Psoas muscle (tissue), 8 donors: ENCODE data around the gene PIGBOS1. TPM values are rescaled to one million over a fixed set of nuclear protein-coding genes. Genes with fewer than 3 reads are reported as not detected.

ENCODE experiments used
- ATAC-seq, 4 donors: fragments of 200-7000 bp; cut with Tn5 transposase; one replicate each; pipeline ENCODE4 v1.9.1; 2020; ENCODE audit warnings: moderate library complexity in 3 of 4, mild to moderate bottlenecking in 2 of 4
- DNase-seq, 2 donors: peaks; one replicate each; pipeline ENCODE4 v3.0.0-alpha.2; 2020
- H3K27ac ChIP-seq: fragments of 200-600 bp; one replicate; pipeline ENCODE4 v1.8.0; 2022
- H3K27me3 ChIP-seq, 3 donors: fragments of 200-600 bp in 1 of 3; one replicate each; pipeline versions ENCODE4 v1.6.1 to v1.8.0; 2013 to 2022; ENCODE audit warnings: low read length in 2 of 3, mild to moderate bottlenecking in 2 of 3, moderate library complexity in 1 of 3; ENCODE audit not compliant: insufficient read depth in 3 of 3
- H3K36me3 ChIP-seq, 2 donors: fragments of 200-600 bp in 1 of 2; one replicate each; pipeline versions ENCODE4 v1.6.1 to v1.8.0; 2013 to 2022; ENCODE audit warnings: low read depth in 1 of 2, mild to moderate bottlenecking in 1 of 2, moderate library complexity in 1 of 2; ENCODE audit not compliant: insufficient read depth in 1 of 2
- H3K4me1 ChIP-seq: fragments of 200-600 bp; one replicate; pipeline ENCODE4 v1.8.0; 2022
- H3K4me3 ChIP-seq: fragments of 200-600 bp; one replicate; pipeline ENCODE4 v1.8.0; 2022; ENCODE audit warnings: mild to moderate bottlenecking
- H3K9me3 ChIP-seq: fragments of 200-600 bp; one replicate; pipeline ENCODE4 v1.8.0; 2022
- whole genome bisulfite sequencing, 3 donors: extraction: QIAGEN DNeasy Blood & Tissue Kit; methylation state at CpG; one replicate each; pipeline versions ENCODE4 v1.1.6 to v1.1.7; 2013; 5-methylcytosine and 5-hydroxymethylcytosine counted together
- intact Hi-C, 2 donors: fragments of 100-400 bp; cut with DNase I; formaldehyde crosslinking; loops; one replicate each; pipeline versions ENCODE4 v1.11.0 to v1.14.2; 2022
- long read RNA-seq, 2 donors: library from polyadenylated mRNA; unstranded; transcript quantifications; one replicate each; pipeline ENCODE4 v2.0.0, GENCODE V29; 2021
- polyA plus RNA-seq, 3 donors: library from polyadenylated mRNA; stranded (reverse); fragments of 200-250 nt; gene quantifications; one replicate each; pipeline ENCODE4 v1.2.3, GENCODE V29; 2013
- total RNA-seq, 4 donors: library from RNA; stranded (reverse); fragmentation: NEBNext Ultra II Directional in 2 of 4; extraction: Animal tissue kit (Norgen Biotek cat#: 25700) in 2 of 4; gene quantifications; one replicate each; pipeline versions ENCODE4 v1.2.1 to v1.2.4, GENCODE V29; 2021 to 2023
- TF ChIP-seq, protein P1 (sequence below): fragments of 200-600 bp; IDR thresholded peaks from one replicate; pipeline ENCODE4 v1.8.0; 2022; ENCODE audit warnings: antibody characterized with exemption
- donor health status: healthy with polysubstance abuse.
- donor health status: DM: no; HTN: no; CAD: no; lungs with moderate emphysema.
- donor health status: Bipolar disorder and iron deficiency.
- donor health status: healthy.
- donor health status: DM: yes; HTN: yes; CAD: no.
- donor health status: DM: no; HTN: no; CAD: no.
- donor health status: DM: no; HTN: no; CAD: no.
- donor health status: DM: yes; HTN: yes; CAD: no.

PIGBOS1 gene, protein sequence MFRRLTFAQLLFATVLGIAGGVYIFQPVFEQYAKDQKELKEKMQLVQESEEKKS
- total RNA-seq = 1 to 10 TPM; 3.5 to 7.6 (median 6.1) TPM
- polyA plus RNA-seq = 10 to 100 TPM; 10.7 to 21.3 (median 21.3) TPM
- long read RNA-seq, donor 1, partial matches to known transcripts = 0 of 2 reads
- long read RNA-seq, donor 1, other reads (novel, unspliced or antisense) = 0 of 2 reads
- long read RNA-seq, donor 2, partial matches to known transcripts = 0 of 2 reads
- long read RNA-seq, donor 2, other reads (novel, unspliced or antisense) = 1 of 2 reads

DNA sequence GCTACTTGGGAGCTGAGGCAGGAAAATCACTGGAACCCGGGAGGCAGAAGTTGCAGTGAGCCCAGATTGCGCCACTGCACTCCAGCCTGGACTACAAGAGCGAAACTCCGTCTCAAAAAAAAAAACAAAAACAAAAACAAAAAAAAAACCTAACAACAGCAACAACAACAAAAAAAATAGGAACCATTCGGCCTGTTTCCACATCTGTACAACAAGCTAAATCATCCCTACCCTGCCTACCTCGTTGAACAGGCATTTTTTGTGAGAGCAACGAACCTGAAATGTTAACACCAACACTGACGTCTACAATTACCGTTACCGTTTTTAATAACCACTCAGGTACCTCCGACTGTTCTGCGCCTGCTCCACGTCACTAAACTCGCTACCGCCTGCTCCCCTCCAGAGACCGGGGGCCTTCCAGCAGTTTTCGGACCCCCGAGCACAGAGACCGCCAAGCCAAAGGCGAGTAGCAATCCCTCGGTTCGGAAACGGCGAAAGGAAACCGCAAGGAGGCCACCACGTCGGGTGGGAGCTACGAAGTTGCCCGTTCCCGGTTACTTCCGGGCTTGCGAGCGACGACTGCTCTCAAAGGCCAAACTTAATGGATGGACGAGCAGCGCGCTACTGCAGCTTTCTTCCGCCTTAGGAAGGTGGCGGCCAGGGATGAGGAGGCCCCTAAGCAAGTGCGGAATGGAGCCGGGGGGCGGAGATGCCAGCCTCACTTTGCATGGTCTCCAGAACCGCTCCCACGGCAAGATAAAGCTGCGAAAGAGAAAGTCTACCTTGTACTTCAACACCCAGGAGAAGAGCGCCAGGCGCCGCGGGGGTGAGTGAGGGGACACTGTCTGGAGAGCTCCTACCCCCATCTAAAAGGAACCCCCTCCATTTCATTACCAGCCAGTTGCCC lies at the start of gene PIGBOS1, which contains the start of gene PIGB:
PIGBOS1 (minus strand) TSS at position 536 of the 907 bp plus-strand sequence. CDS start 1,331 bp downstream, outside the sequence.
PIGB (plus strand) TSS at position 635 of the 907 bp plus-strand sequence; CDS start at position 664, 29 bp downstream.
- Histone ChIP-seq H3K36me3 (peaks cover 0 to 4% of the 10 kb centered on the region in 2 donors), H3K27ac (peak within 1 kb of the TSS; percentile 87), H3K4me3 (peak within 1 kb of the TSS; percentile 91), H3K4me1 (peaks cover 8% of the 10 kb centered on the region), H3K27me3 (no peaks in the 10 kb centered on the region), H3K9me3 (no peaks in the 10 kb centered on the region)
- WGBS, 3 donors = 0 to 1% (median 1%) methylated on average over 49 of the region's 49 CpGs
- DNase-seq (peak; percentile 80 to 90), ATAC-seq (peak; percentile 89 to 98 (median 95))
- intact Hi-C loops = loop anchor here in 1 of 2 donors (5.0 kb wide), 1 partner anchor 88 kb away; the partner anchor contains the start of genes CCPG1 and PIERCE2
- TF ChIP-seq, protein P1, sequence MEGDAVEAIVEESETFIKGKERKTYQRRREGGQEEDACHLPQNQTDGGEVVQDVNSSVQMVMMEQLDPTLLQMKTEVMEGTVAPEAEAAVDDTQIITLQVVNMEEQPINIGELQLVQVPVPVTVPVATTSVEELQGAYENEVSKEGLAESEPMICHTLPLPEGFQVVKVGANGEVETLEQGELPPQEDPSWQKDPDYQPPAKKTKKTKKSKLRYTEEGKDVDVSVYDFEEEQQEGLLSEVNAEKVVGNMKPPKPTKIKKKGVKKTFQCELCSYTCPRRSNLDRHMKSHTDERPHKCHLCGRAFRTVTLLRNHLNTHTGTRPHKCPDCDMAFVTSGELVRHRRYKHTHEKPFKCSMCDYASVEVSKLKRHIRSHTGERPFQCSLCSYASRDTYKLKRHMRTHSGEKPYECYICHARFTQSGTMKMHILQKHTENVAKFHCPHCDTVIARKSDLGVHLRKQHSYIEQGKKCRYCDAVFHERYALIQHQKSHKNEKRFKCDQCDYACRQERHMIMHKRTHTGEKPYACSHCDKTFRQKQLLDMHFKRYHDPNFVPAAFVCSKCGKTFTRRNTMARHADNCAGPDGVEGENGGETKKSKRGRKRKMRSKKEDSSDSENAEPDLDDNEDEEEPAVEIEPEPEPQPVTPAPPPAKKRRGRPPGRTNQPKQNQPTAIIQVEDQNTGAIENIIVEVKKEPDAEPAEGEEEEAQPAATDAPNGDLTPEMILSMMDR = peak; percentile 12

DNA sequence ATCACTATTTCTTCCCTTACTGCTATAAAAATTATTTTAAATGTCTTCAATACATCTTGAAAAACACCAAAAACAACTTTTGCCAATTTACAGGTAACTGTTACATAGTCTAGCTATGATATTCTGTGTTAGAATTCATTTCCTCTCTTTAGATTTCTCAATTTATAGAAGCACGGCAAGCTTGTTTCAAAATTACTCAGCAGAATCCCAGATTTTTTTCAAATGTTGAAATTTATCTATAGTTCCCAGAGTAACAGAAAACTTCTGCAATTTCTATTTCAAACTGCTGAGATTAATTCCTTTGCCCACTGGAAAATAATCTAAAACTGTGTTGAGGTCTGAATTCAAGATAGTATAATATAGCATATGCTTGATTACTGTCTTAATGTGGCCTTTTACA lies 48.1 kb upstream of the PIGBOS1 start:
- H3K27ac ChIP-seq = no peak overlapping the region
- DNase-seq = no peak
- no peaks in the 10 kb centered on the region for H3K4me1 ChIP-seq
- intact Hi-C loops = no loop called here
- 92 to 96% (median 94%) methylated on average over 1 of the region's 1 CpG for WGBS, 3 donors
- no peaks in the 10 kb centered on the region for H3K9me3 ChIP-seq
- no peaks in the 10 kb centered on the region for H3K27me3 ChIP-seq
- ATAC-seq = no peak
- TF ChIP-seq, protein P1 = no peak
- peaks cover 0 to 93% of the 10 kb centered on the region in 2 donors for H3K36me3 ChIP-seq
- no peak overlapping the region for H3K4me3 ChIP-seq

DNA sequence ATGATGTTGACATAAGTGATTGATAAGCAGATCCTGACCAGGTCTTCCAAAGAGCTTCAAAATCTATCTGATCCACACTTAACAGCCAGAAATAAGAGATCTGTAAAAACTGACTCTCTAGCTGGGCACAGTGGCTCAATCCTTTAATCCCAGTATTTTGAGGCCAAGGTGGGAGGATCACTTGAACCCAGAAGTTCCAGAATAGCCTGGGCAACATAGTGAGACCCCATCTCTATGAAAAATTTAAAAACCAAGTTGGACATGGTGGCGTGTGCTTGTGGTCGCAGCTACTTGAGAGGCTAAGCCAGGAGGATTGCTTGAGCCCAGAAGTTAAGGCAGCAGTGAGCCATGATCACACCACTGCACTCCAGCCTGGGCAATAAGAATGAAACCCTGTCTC lies 43.7 kb upstream of the PIGBOS1 start:
- intact Hi-C loops = no loop called here
- DNase-seq (no peak), ATAC-seq (no peak)
- TF ChIP-seq, protein P1 = no peak
- Histone ChIP-seq H3K4me1 (no peaks in the 10 kb centered on the region), H3K36me3 (peaks cover 0 to 93% of the 10 kb centered on the region in 2 donors), H3K27ac (no peak overlapping the region), H3K9me3 (no peaks in the 10 kb centered on the region), H3K27me3 (no peaks in the 10 kb centered on the region), H3K4me3 (no peak overlapping the region)
- 96 to 100% (median 100%) methylated on average over 2 of the region's 2 CpGs for WGBS, 3 donors

DNA sequence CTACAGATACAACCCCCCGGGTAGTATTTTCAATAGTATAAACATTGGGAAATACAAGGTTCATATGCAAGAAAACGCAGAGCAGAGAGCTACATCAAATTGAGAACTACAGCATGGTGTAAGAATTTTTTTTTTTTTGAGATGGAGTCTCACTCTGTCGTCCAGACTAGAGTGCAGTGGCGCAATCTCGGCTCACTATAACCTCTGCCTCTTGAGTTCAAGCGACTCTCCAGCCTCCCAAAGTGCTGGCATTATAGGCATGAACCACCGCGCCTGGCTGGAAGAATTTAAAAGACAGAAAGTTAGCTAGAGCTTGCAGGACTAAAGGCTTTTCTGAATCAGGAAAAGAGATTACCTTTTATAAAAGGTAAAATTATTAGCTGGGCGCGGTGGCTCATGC lies 42.1 kb upstream of the PIGBOS1 start:
- H3K4me1 ChIP-seq = no peaks in the 10 kb centered on the region
- no peak overlapping the region for H3K4me3 ChIP-seq
- ATAC-seq = no peak
- intact Hi-C loops = no loop called here
- H3K27ac ChIP-seq = no peak overlapping the region
- no peaks in the 10 kb centered on the region for H3K27me3 ChIP-seq
- TF ChIP-seq, protein P1 = no peak
- DNase-seq = no peak
- WGBS, 3 donors = 90 to 93% (median 92%) methylated on average over 10 of the region's 10 CpGs
- peaks cover 0 to 95% of the 10 kb centered on the region in 2 donors for H3K36me3 ChIP-seq
- H3K9me3 ChIP-seq = no peaks in the 10 kb centered on the region
